IMR-90 (cell line): Measurements from ENCODE around the gene VPS8. TPM values are rescaled to one million over a fixed set of nuclear protein-coding genes. Genes with fewer than 3 reads are reported as not detected.

Source experiments
- ATAC-seq: fragments of 200-7000 bp; cut with Tn5 transposase; 2 replicates; pipeline ENCODE4 v1.9.1; 2020; ENCODE audit warnings: low read depth, mild to moderate bottlenecking, moderate library complexity
- BruUV-seq: library from RNA; stranded (reverse); fragments of 400-500 nt; replicated peaks from 2 replicates; lab custom pipeline; 2021; lab: Mats Ljungman, UMichigan
- CTCF ChIA-PET: fragments of 300-600 bp; formaldehyde crosslinking; extraction: SDS; loops from one replicate; lab custom pipeline; 2021; ENCODE audit warnings: antibody characterized with exemption; lab: Yijun Ruan, JAX
- POLR2A ChIA-PET: fragments of 300-600 bp; sonication (Branson Sonifier 250); formaldehyde crosslinking; loops from one replicate; lab custom pipeline; 2022; ENCODE audit warnings: antibody characterized with exemption; ENCODE audit not compliant: unreplicated experiment; lab: Charles Lee
- DNase-seq: peaks from one replicate; pipeline ENCODE4 v3.0.0; 2013
- H2AFZ ChIP-seq: replicated peaks from 2 replicates; pipeline ENCODE3; 2013; ENCODE audit warnings: low read length, mild to moderate bottlenecking; ENCODE audit not compliant: poor library complexity
- H2AK5ac ChIP-seq: 2 replicates; pipeline ENCODE4 v1.6.1; 2013; ENCODE audit warnings: low read depth, low read length, inconsistent platforms
- H2AK9ac ChIP-seq: replicated peaks from 2 replicates; pipeline ENCODE3; 2013; ENCODE audit warnings: mild to moderate bottlenecking, low read depth, low read length, moderate library complexity; ENCODE audit not compliant: poor library complexity
- H2BK120ac ChIP-seq: 2 replicates; pipeline ENCODE4 v1.6.1; 2013; ENCODE audit warnings: low read depth, low read length, inconsistent platforms
- H2BK15ac ChIP-seq: 3 replicates; pipeline ENCODE4 v1.6.1; 2013; ENCODE audit warnings: low read depth, low read length, inconsistent platforms
- H2BK20ac ChIP-seq: 2 replicates; pipeline ENCODE4 v1.6.1; 2013; ENCODE audit warnings: low read depth, mild to moderate bottlenecking, inconsistent platforms, low read length, moderate library complexity
- H2BK5ac ChIP-seq: 2 replicates; pipeline ENCODE4 v1.6.1; 2013; ENCODE audit warnings: mild to moderate bottlenecking, low read depth, low read length, inconsistent platforms; ENCODE audit not compliant: poor library complexity, severe bottlenecking
- H3K14ac ChIP-seq: replicated peaks from 2 replicates; pipeline ENCODE4 v1.6.1; 2013; ENCODE audit warnings: low read depth, low read length, inconsistent platforms
- H3K18ac ChIP-seq: 2 replicates; pipeline ENCODE4 v1.6.1; 2013; ENCODE audit warnings: low read depth, low read length, control low read depth
- H3K23ac ChIP-seq: 2 replicates; pipeline ENCODE4 v1.6.1; 2013; ENCODE audit warnings: low read depth, low read length, inconsistent platforms
- H3K27ac ChIP-seq: 2 replicates; pipeline ENCODE4 v1.5.1; 2013; ENCODE audit warnings: mild to moderate bottlenecking, control low read depth, low read length; ENCODE audit not compliant: insufficient read depth
- H3K27me3 ChIP-seq: 2 replicates; pipeline ENCODE4 v1.6.1; 2013; ENCODE audit warnings: low read length; ENCODE audit not compliant: control insufficient read depth, insufficient read depth
- H3K36me3 ChIP-seq: 2 replicates; pipeline ENCODE4 v1.6.1; 2013; ENCODE audit warnings: low read length, mixed read lengths; ENCODE audit not compliant: control insufficient read depth, insufficient read depth
- H3K4ac ChIP-seq: 2 replicates; pipeline ENCODE4 v1.6.1; 2013; ENCODE audit warnings: low read depth, low read length, inconsistent platforms
- H3K4me1 ChIP-seq: 2 replicates; pipeline ENCODE4 v1.6.1; 2013; ENCODE audit warnings: low read length, mixed read lengths; ENCODE audit not compliant: control insufficient read depth, insufficient read depth
- H3K4me2 ChIP-seq: 2 replicates; pipeline ENCODE4 v1.6.1; 2013; ENCODE audit warnings: low read depth, mild to moderate bottlenecking, control low read depth, low read length, moderate library complexity
- H3K4me3 ChIP-seq: 2 replicates; pipeline ENCODE4 v1.5.1; 2013; ENCODE audit warnings: low read depth, mild to moderate bottlenecking, control low read depth, low read length, moderate library complexity; ENCODE audit not compliant: insufficient read depth
- H3K56ac ChIP-seq: 2 replicates; pipeline ENCODE4 v1.6.1; 2013; ENCODE audit warnings: low read length, inconsistent platforms; ENCODE audit not compliant: insufficient read depth; ENCODE audit errors: extremely low read depth
- H3K79me1 ChIP-seq, 2 experiments: 2 replicates each; pipeline ENCODE4 v1.6.1; 2013; ENCODE audit warnings: low read length in 2 of 2, inconsistent platforms in 1 of 2, low read depth in 1 of 2
- H3K9ac ChIP-seq: 2 replicates; pipeline ENCODE4 v1.6.1; 2013; ENCODE audit warnings: low read depth, low read length, control low read depth
- H3K9me1 ChIP-seq: 2 replicates; pipeline ENCODE4 v1.6.1; 2013; ENCODE audit warnings: low read length, inconsistent platforms; ENCODE audit not compliant: insufficient read depth
- H3K9me3 ChIP-seq: 2 replicates; pipeline ENCODE4 v1.6.1; 2013; ENCODE audit warnings: low read length; ENCODE audit not compliant: control insufficient read depth, insufficient read depth
- H4K20me1 ChIP-seq: 2 replicates; pipeline ENCODE4 v1.6.1; 2013; ENCODE audit warnings: low read length, inconsistent platforms; ENCODE audit not compliant: insufficient read depth
- H4K5ac ChIP-seq: 2 replicates; pipeline ENCODE4 v1.6.1; 2013; ENCODE audit warnings: mild to moderate bottlenecking, low read depth, low read length, control low read depth
- H4K8ac ChIP-seq, 2 experiments: 2 replicates each; pipeline ENCODE4 v1.6.1; 2013; ENCODE audit warnings: low read depth in 2 of 2, low read length in 2 of 2, control low read depth in 1 of 2, inconsistent platforms in 1 of 2
- H4K91ac ChIP-seq: 2 replicates; pipeline ENCODE4 v1.6.1; 2013; ENCODE audit warnings: low read depth, low read length, inconsistent platforms; ENCODE audit not compliant: insufficient read depth
- BHLHE40 ChIP-seq: fragments of 150-350 bp; IDR thresholded peaks from 2 replicates; pipeline ENCODE4 v1.6.1; 2016; ENCODE audit warnings: mild to moderate bottlenecking, low read depth, low read length
- CEBPB ChIP-seq: IDR thresholded peaks from 2 replicates; pipeline ENCODE4 v1.6.1; 2012; ENCODE audit warnings: low read depth, low read length, improper control_type of control experiment
- CHD1 ChIP-seq: IDR thresholded peaks from 2 replicates; pipeline ENCODE4 v1.6.1; 2012; ENCODE audit warnings: low read depth, low read length, improper control_type of control experiment
- FOS ChIP-seq: fragments of 150-350 bp; IDR thresholded peaks from 2 replicates; pipeline ENCODE4 v1.6.1; 2016; ENCODE audit warnings: low read depth, low read length
- MAZ ChIP-seq: IDR thresholded peaks from 2 replicates; pipeline ENCODE4 v1.6.1; 2012; ENCODE audit warnings: low read depth, mild to moderate bottlenecking, low read length, improper control_type of control experiment, moderate library complexity, borderline replicate concordance
- MXI1 ChIP-seq: IDR thresholded peaks from 2 replicates; pipeline ENCODE4 v1.6.1; 2012; ENCODE audit warnings: low read depth, mild to moderate bottlenecking, low read length, moderate library complexity, borderline replicate concordance
- NFE2L2 ChIP-seq: fragments of 150-350 bp; IDR thresholded peaks from 2 replicates; pipeline ENCODE4 v1.6.1; 2016; ENCODE audit warnings: low read depth, mild to moderate bottlenecking, low read length
- POLR2A ChIP-seq: IDR thresholded peaks from 2 replicates; pipeline ENCODE4 v1.6.1; 2012; ENCODE audit warnings: mild to moderate bottlenecking, low read depth, low read length
- RAD21 ChIP-seq: IDR thresholded peaks from 2 replicates; pipeline ENCODE4 v1.6.1; 2012; ENCODE audit warnings: low read length, improper control_type of control experiment
- RCOR1 ChIP-seq: IDR thresholded peaks from 2 replicates; pipeline ENCODE4 v1.6.1; 2012; ENCODE audit warnings: mild to moderate bottlenecking, low read length, improper control_type of control experiment; ENCODE audit not compliant: insufficient replicate concordance
- SMC3 ChIP-seq: fragments of 150-350 bp; IDR thresholded peaks from 2 replicates; pipeline ENCODE4 v1.6.1; 2016; ENCODE audit warnings: low read depth, mild to moderate bottlenecking, antibody characterized with exemption, low read length, moderate library complexity
- USF2 ChIP-seq: fragments of 150-350 bp; IDR thresholded peaks from 2 replicates; pipeline ENCODE4 v1.6.1; 2017; ENCODE audit warnings: mild to moderate bottlenecking, antibody characterized with exemption, low read length, low read depth
- whole genome bisulfite sequencing, 2 experiments: methylation state at CpG; one replicate each; pipeline versions ENCODE4 v1.1.5 to v1.1.7; 2013; ENCODE audit warnings: missing lambda C conversion rate in 2 of 2; ENCODE audit not compliant: insufficient read length in 1 of 2; ENCODE audit errors: extremely low coverage in 2 of 2; 5-methylcytosine and 5-hydroxymethylcytosine counted together
- dilution Hi-C: fragments of 300-500 bp; cut with HindIII; formaldehyde crosslinking; loops from one replicate; pipeline ENCODE4 v1.14.3; 2018; ENCODE audit warnings: low sequenced_read_pairs; ENCODE audit not compliant: unreplicated experiment
- in situ Hi-C: fragments of 300-500 bp; cut with MboI; formaldehyde crosslinking; loops from 3 replicates; pipeline ENCODE4 v1.14.3; 2019; ENCODE audit warnings: low sequenced_read_pairs, inconsistent platforms, mixed read lengths
- intact Hi-C: fragments of 100-400 bp; cut with micrococcal nuclease; formaldehyde crosslinking; loops from 2 replicates; pipeline ENCODE4 v1.10.0; 2022
- polyA plus RNA-seq, 3 experiments: library from polyadenylated mRNA; depleted of rRNA; stranded (reverse); fragments of >200 nt; gene quantifications; 2 replicates each; pipeline ENCODE4 v1.2.3, GENCODE V29; 2012; ENCODE audit warnings: low replicate concordance in 1 of 3
- total RNA-seq: library from RNA; depleted of rRNA; stranded (reverse); fragments of >200 nt; gene quantifications from 2 replicates; pipeline ENCODE4 v1.2.3, GENCODE V29; 2012
- TF ChIP-seq, protein P1 (sequence below): fragments of 150-350 bp; IDR thresholded peaks from 2 replicates; pipeline ENCODE4 v1.6.1; 2016; ENCODE audit warnings: low read depth, mild to moderate bottlenecking, low read length, moderate library complexity, borderline replicate concordance

The VPS8 gene
- total and polyA plus RNA-seq, 2 of the 4 experiments (the other 2 are of a cell fraction), result 14.0 to 56.1 TPM

GRCh38 chr3:184811034-184811433 lies 932 bp upstream of the VPS8 start:
- TF ChIP-seq CEBPB (no peak), RAD21 (no peak), SMC3 (no peak), NFE2L2 (no peak), RCOR1 (no peak), USF2 (no peak), CHD1 (no peak), MAZ (no peak), MXI1 (no peak), BHLHE40 (no peak), FOS (no peak), POLR2A (no peak)
- TF ChIP-seq, protein P1, sequence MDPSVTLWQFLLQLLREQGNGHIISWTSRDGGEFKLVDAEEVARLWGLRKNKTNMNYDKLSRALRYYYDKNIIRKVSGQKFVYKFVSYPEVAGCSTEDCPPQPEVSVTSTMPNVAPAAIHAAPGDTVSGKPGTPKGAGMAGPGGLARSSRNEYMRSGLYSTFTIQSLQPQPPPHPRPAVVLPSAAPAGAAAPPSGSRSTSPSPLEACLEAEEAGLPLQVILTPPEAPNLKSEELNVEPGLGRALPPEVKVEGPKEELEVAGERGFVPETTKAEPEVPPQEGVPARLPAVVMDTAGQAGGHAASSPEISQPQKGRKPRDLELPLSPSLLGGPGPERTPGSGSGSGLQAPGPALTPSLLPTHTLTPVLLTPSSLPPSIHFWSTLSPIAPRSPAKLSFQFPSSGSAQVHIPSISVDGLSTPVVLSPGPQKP, result no peak
- intact Hi-C loops (no loop called here), dilution Hi-C loops (no loop called here), in situ Hi-C loops (no loop called here)
- no peak overlapping the region for H3K23ac ChIP-seq
- ChIA-PET CTCF (interaction anchor here (1.5 kb wide), 1 partner anchor 249 kb away, joined by 6 read pairs; the partner anchor contains the start of gene EPHB3), POLR2A (no interaction called here)
- no peak overlapping the region for H2BK20ac ChIP-seq
- peaks cover 8% of the 10 kb centered on the region for H3K4me1 ChIP-seq
- no TSS peak for BruUV-seq
- H3K79me1 ChIP-seq, result peaks cover 18 to 31% of the 10 kb centered on the region in 2 experiments
- no peak overlapping the region for H2BK15ac ChIP-seq
- H3K27ac ChIP-seq, result no peak overlapping the region
- peak overlapping the region; percentile 72 to 99; a peak in 3 of 4 replicates for H4K8ac ChIP-seq
- DNase-seq, result no peak
- H4K91ac ChIP-seq, result no peak overlapping the region
- no peak overlapping the region for H3K18ac ChIP-seq
- peaks cover 15% of the 10 kb centered on the region for H3K9me1 ChIP-seq
- no peak for ATAC-seq
- H3K4me3 ChIP-seq, result no peak overlapping the region
- H4K5ac ChIP-seq, result peak overlapping the region; percentile 74; the same call in 1 of the 2 replicates
- peaks cover 11% of the 10 kb centered on the region; the same call in 1 of the 2 replicates for H4K20me1 ChIP-seq
- H2BK120ac ChIP-seq, result no peak overlapping the region; the same call in 1 of the 2 replicates
- H3K4me2 ChIP-seq, result no peak overlapping the region
- H3K4ac ChIP-seq, result no peak overlapping the region; the same call in 1 of the 2 replicates
- H2AK9ac ChIP-seq, result no peak overlapping the region
- no CpG with 5 or more reads among the region's 3 CpGs for WGBS, 2 experiments
- no peak overlapping the region for H3K9ac ChIP-seq
- peak overlapping the region; percentile 68 for H2AFZ ChIP-seq
- H3K27me3 ChIP-seq, result no peaks in the 10 kb centered on the region
- H2BK5ac ChIP-seq, result no peak overlapping the region
- no peak overlapping the region for H3K56ac ChIP-seq
- H3K14ac ChIP-seq, result no peak overlapping the region
- no peaks in the 10 kb centered on the region for H3K9me3 ChIP-seq
- no peaks in the 10 kb centered on the region for H3K36me3 ChIP-seq
- H2AK5ac ChIP-seq, result no peak overlapping the region
